ENCODE results near the gene ADH1B.

DNA sequence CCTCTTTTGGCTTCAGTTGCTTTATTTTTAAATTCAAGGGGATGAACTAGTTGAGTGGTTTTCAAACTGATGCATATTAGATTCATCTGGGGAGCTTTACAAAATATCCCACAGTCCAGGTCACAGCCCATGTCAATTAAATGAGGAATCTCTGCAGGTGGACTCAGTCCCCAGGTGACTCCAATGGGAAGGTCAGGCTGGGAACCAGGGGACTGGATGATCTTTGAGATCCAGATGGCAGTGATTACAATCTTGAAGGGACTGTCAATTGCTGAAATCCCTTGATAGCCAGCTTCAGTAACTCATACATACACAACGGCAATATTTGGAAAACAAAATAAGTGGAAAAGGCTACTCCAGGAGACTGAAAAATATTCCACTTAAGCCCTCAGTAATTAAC lies 7.0 kb downstream of the ADH1B start:
- TF ChIP-seq CTCF (IDR thresholded peaks at IDR 0.05 in 8 of 11, conservative IDR thresholded peaks at IDR 0.05 in 3 of 11): no peak
- no peak for TF ChIP-seq POLR2A (IDR thresholded peaks at IDR 0.05)
- no peak for TF ChIP-seq POLR2AphosphoS5 (IDR thresholded peaks at IDR 0.05)

Measured in spleen (tissue), 7 donors.